Hindlimb muscle (tissue), 1 donor: Measurements from ENCODE around the gene RIN3. TPM values are rescaled to one million over a fixed set of nuclear protein-coding genes. Genes with fewer than 3 reads are reported as not detected.

Experiments used
- DNase-seq: peaks from one replicate; pipeline ENCODE4 v3.0.0-alpha.2; 2013
- polyA plus RNA-seq: library from polyadenylated mRNA; unstranded; fragments of 120-200 nt; gene quantifications from one replicate; pipeline ENCODE4 v1.2.1, GENCODE V29; 2013; ENCODE audit not compliant: insufficient read length

The RIN3 gene
- polyA plus RNA-seq, 1 donor: 16.7 TPM

- no peak for DNase-seq
Measured at GRCh38 chr14:92487513-92488133, 26.0 kb upstream of the RIN3 start.

GRCh38 chr14:92489394-92490238 is 24.0 kb upstream of the RIN3 start:
- DNase-seq: no peak

- DNase-seq: no peak
Measured at GRCh38 chr14:92490239-92490959, 23.2 kb upstream of the RIN3 start.

GRCh38 chr14:92491782-92492181 is 21.8 kb upstream of the RIN3 start:
- DNase-seq: no peak

GRCh38 chr14:92492258-92492657 is 21.3 kb upstream of the RIN3 start:
- no peak for DNase-seq

GRCh38 chr14:92493024-92493423 is 20.6 kb upstream of the RIN3 start:
- no peak for DNase-seq

- no peak for DNase-seq
Measured at GRCh38 chr14:92493492-92493891, 20.1 kb upstream of the RIN3 start.

- no peak for DNase-seq
Measured at GRCh38 chr14:92494512-92494911, 19.1 kb upstream of the RIN3 start.

- no peak for DNase-seq
Measured at GRCh38 chr14:92495027-92495426, 18.6 kb upstream of the RIN3 start.

- no peak for DNase-seq
Measured at GRCh38 chr14:92496191-92496857, 17.3 kb upstream of the RIN3 start.

GRCh38 chr14:92497391-92497790 is 16.2 kb upstream of the RIN3 start:
- no peak for DNase-seq

- DNase-seq: no peak
Measured at GRCh38 chr14:92499234-92499633, 14.3 kb upstream of the RIN3 start.

GRCh38 chr14:92500491-92500941 is 13.1 kb upstream of the RIN3 start:
- DNase-seq: peak; percentile 35

- no peak for DNase-seq
Measured at GRCh38 chr14:92501891-92502351, 11.7 kb upstream of the RIN3 start.

GRCh38 chr14:92502541-92503286 is 10.9 kb upstream of the RIN3 start:
- no peak for DNase-seq

- no peak for DNase-seq
Measured at GRCh38 chr14:92503756-92504491, 9.7 kb upstream of the RIN3 start.

- no peak for DNase-seq
Measured at GRCh38 chr14:92505826-92506225, 7.8 kb upstream of the RIN3 start.

- no peak for DNase-seq
Measured at GRCh38 chr14:92506231-92506630, 7.3 kb upstream of the RIN3 start.

- no peak for DNase-seq
Measured at GRCh38 chr14:92507174-92507768, 6.3 kb upstream of the RIN3 start.

- no peak for DNase-seq
Measured at GRCh38 chr14:92510972-92511371, 2.6 kb upstream of the RIN3 start.
